COR-L47 (cell line): Measurements from ENCODE around the gene NELFCD.
"Not testable (repeated sequence)": the region's sequence is repeated elsewhere in the genome, so short reads cannot be mapped to it uniquely, and the experiment has no call there.

Experiments
- DNase-seq: peaks from one replicate; lab custom pipeline; 2025; lab: John Stamatoyannopoulos, UW

The NELFCD gene

GRCh38 chr20:59010321-59010994, 29.4 kb downstream of the NELFCD start:
- DNase-seq: no peak

- DNase-seq: no peak
Measured at GRCh38 chr20:59010995-59011873, 30.2 kb downstream of the NELFCD start.

- not testable (repeated sequence) for DNase-seq
Measured at GRCh38 chr20:59011874-59012157, 30.8 kb downstream of the NELFCD start.

- DNase-seq: no peak
Measured at GRCh38 chr20:59013031-59013951, 32.2 kb downstream of the NELFCD start.

- DNase-seq: no peak
Measured at GRCh38 chr20:59013959-59014608, 33.0 kb downstream of the NELFCD start.

DNA sequence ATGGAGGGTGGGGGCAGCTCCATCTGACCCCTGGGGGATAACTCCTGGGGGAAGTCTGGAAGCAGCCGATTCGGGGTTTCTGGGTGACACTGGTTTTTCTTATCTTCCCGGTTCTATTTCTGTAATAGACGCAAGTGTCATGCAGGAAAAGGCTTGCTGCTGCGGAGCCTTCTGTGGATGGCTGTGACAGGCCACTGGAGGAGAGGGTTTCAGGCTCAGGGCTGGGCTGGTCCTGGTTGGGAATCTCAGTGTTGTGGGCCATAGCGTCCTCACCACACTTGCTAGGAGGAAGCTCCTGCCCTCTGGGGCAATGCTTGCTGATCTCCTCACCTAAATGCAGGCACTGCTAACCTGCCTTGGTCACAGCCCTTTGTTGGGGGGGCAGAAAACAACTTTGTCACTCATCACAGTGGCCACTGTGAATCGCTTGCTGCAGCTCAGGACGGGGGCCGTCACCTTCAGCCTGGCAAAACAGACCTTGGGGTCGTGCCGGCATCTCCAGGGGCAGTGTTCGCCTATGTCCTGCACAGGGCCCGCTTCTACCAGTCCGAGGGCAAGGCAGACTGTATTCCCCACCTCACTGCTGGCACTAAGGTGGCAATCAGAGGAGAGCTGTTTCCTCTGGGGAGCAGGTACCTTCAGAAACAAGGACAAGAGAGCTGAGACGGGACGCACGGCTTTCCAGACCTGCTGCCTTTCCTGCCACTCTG, 33.8 kb downstream of the NELFCD start:
- DNase-seq: no peak

- no peak for DNase-seq
Measured at GRCh38 chr20:59015411-59015810, 34.4 kb downstream of the NELFCD start.

- DNase-seq: no peak
Measured at GRCh38 chr20:59015812-59016711, 35.0 kb downstream of the NELFCD start.

GRCh38 chr20:59016795-59017492, 35.9 kb downstream of the NELFCD start:
- no peak for DNase-seq

DNA sequence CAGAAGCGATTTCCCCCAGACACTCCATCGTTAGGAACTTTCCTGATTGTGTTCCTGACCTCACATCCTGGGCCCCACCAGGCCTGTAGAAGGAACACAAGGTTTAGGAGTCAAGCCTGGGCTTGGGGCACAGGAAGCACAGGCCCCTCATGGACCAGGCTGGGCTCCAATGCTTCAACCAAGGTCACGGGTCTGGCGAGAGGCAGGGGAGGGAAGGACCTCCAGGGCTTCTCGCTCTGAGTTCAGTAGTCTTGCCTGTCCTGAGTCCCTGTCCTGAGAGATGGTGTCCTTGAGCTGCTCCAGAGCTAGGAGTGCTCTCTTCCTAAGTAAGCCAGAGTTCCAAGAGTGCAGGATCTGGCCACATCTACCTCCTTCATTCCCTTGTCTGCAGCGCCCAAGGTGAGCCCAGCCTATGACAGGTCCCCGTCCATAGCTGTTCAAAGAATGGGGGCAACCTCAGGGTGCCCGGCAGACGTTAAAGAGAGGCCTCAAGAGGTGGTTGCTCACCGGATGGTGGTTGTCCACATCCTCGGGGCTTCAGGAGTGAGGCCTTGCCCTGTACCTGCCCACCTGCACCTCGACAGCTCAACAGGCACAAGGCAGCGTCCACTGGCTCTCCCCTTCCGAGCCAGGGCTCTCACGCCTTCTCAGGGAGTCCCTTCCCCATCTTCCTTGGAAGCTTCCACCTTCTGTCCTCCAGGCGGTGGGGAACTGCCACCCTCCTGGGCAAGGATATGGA, 36.6 kb downstream of the NELFCD start:
- DNase-seq: no peak

DNA sequence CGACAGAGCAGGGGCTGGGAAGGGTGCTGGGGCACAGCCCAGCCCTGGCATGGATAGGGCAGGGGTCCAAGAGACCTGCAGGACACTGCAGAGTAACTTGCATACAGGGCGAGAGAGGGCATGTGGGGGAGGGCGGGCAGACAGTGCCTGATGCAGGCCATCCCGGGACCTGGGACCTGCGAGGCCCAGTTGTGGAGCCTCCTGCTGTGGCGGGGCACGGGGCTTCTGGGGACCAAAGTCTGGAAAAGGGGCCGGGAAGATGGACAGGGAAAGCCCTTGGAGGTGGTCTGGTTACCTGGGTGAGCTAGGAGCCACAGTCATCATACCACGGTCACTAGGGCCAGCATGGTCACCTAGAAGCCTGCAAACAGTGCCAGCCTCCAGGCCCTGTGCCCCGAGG, 37.8 kb downstream of the NELFCD start:
- no peak for DNase-seq

GRCh38 chr20:59019217-59019616, 38.2 kb downstream of the NELFCD start, which contains the start of gene TUBB1:
TSS of gene TUBB1 (plus strand) at chr20:59019429. CDS start at chr20:59019523, 94 bp downstream.
- DNase-seq: no peak

DNA sequence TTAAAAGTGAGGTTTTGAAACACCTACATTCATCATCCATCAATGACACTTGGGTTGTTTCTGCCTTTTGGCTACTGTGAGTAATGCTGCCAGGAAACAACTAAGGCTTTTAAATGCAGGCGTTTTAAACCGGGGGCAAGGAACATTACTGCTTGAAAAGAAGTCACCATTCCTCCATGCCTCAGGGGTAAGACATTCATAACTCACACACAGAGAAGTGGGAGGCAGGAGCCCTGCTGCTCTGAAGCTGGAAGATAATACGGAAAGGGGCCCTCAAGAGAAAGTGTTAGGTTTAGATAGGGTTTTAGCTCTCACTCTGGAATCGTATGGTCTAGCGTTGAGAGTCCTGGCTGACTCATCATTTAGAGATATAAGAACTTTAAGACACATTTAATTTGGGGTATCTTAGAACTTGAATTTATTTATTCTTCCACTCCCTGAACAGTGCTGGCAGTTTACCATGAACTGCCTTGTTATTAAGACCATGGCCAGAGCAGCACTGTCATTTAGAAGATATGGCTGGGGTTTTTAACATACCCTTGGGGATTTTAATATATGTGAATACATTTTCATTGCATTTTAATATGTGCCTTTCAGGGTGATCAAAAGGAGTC, 40.0 kb downstream of the NELFCD start:
- no peak for DNase-seq

GRCh38 chr20:59022754-59023153, 41.7 kb downstream of the NELFCD start:
- DNase-seq: no peak

GRCh38 chr20:59023616-59024015, 42.6 kb downstream of the NELFCD start:
- no peak for DNase-seq

GRCh38 chr20:59024111-59024530, 43.1 kb downstream of the NELFCD start:
- no peak for DNase-seq

- DNase-seq: no peak
Measured at GRCh38 chr20:59025086-59025485, 44.0 kb downstream of the NELFCD start.

DNA sequence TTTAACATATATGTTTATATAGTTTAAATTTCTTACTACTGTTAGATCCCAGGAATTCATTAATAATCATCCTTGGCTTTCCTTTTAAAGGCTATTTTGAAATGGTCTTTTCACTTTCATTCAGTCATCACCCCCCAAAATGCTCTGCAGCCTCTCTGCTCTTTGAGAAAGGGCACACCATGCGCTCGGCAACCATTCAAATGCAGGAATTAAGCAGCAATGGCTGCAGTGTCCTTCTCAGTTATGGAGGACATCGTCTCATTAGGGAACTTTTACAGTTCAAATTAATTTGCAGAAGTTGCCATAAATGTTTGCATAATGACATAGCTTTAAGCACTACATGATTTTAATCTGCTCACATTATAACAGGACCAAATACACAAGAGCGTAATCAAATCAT, 44.5 kb downstream of the NELFCD start:
- DNase-seq: no peak
